ENCODE results near the gene DNM2.
A peak's percentile ranks its signal among the peaks of the same experiment; 100 is the strongest.
"Not testable (repeated sequence)": the region's sequence is repeated elsewhere in the genome, so short reads cannot be mapped to it uniquely, and the experiment has no call there.

DNM2 gene

DNA sequence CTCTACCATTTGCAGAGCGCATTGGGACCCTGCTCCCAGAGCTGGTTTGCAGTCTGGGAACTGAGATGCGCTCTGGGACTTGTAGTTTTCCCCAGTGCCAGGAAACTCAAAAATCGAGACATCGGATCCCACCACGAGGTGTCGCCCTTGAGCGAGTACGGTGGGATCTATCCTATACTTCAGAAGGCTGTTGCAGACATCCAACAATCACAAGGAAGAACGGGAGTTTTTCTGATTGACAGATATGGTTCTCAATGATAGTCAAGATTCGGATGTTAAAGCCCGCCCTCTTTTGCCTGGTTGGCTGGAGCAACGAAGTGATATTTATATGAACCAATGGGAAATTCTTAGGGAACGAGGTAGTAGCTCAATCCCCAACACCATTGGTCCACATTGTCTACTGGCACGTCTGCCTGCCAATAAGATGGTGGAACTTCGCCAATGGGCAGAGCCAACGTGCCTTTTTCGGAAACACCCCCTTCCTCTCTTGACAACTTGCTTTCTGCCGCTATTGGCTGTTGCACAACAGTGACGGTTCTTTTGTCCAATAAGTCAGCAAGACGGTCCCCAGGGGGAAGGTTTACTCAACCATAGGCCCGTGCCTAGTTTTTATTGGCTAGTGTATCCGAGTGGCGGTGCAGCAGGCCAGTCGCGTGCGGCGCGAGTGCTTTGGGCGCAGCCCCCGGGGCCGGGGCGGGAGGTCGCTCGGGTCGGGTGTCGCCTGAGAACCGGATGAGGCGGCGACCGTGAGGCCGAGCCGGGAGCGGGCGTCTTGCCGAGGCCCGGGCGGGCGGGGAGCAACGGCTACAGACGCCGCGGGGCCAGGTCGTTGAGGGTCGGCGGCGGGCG, at the start of gene DNM2:
TSS of gene DNM2 (plus strand) at position 724 of the 849 bp plus-strand sequence. CDS start 164 bp downstream, outside the sequence.
- TF ChIP-seq, protein P1, sequence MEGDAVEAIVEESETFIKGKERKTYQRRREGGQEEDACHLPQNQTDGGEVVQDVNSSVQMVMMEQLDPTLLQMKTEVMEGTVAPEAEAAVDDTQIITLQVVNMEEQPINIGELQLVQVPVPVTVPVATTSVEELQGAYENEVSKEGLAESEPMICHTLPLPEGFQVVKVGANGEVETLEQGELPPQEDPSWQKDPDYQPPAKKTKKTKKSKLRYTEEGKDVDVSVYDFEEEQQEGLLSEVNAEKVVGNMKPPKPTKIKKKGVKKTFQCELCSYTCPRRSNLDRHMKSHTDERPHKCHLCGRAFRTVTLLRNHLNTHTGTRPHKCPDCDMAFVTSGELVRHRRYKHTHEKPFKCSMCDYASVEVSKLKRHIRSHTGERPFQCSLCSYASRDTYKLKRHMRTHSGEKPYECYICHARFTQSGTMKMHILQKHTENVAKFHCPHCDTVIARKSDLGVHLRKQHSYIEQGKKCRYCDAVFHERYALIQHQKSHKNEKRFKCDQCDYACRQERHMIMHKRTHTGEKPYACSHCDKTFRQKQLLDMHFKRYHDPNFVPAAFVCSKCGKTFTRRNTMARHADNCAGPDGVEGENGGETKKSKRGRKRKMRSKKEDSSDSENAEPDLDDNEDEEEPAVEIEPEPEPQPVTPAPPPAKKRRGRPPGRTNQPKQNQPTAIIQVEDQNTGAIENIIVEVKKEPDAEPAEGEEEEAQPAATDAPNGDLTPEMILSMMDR (conservative IDR thresholded peaks at IDR 0.05; ENCODE audit: low read depth): peak; percentile 85
- POLR2A ChIA-PET (ENCODE audit: low non-redundant PET): interaction anchor here (1.2 kb wide), 1 partner anchor 33 kb away, joined by 3 read pairs; no protein-coding TSS in a partner anchor
- DNase-seq (ENCODE audit: low spot score): peak; percentile 100
- CTCF ChIA-PET: interaction anchor here (0.5 to 2.3 kb wide), 18 partner anchors 12 to 209 kb away, joined by 3 to 11 read pairs (median 3); no protein-coding TSS in a partner anchor
- peak within 1 kb of the TSS; percentile 90 for H3K27ac ChIP-seq

DNA sequence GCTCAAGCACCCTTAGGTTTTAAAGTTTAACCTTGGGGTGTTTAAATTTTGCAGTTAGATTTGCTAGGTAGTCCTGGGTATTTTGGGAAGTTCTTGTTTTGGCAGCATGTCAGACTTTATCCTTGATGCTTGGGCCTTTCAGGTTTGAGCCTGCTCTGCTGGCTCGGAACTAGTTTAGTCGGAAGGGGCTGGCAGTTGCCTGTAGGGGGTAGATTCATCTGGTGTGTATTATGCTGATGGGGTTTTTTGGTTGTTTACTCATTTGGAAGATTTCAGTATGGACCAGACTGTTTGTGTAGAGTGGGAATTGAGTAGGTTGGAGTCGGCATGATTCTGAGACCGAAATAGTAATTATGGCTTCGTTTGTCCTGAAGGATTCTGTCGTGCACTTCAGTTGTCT, 48.6 kb upstream of the DNM2 start:
- TF ChIP-seq, protein P1 (conservative IDR thresholded peaks at IDR 0.05; ENCODE audit: low read depth): no peak
- POLR2A ChIA-PET (ENCODE audit: low non-redundant PET): no interaction called here
- H3K27ac ChIP-seq: peak overlapping the region; percentile 38
- CTCF ChIA-PET: interaction anchor here (0.7 to 1.0 kb wide), 2 partner anchors 17 to 88 kb away, joined by 3 read pairs; no protein-coding TSS in a partner anchor
- DNase-seq (ENCODE audit: low spot score): no peak

DNA sequence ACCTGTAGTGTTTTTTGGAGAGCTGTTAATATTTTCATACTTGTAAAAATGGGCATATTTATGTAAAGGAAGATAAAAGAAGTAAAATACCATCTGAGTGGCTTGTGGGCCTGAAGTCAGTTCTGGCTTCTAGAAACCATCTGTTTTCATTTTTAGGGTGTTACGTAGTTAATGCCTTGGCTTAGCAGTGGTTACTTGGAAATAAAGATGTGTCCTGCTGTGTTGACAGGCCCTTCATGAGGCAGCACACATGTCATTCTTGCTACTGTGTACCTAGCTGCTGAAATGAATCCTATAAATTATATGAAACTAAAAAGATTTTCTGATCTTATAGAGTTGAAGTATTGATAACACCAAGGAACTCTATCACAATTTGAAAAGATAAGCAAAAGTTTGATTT, 47.7 kb upstream of the DNM2 start:
- DNase-seq (ENCODE audit: low spot score): no peak
- POLR2A ChIA-PET (ENCODE audit: low non-redundant PET): no interaction called here
- TF ChIP-seq, protein P1 (conservative IDR thresholded peaks at IDR 0.05; ENCODE audit: low read depth): no peak
- no peak overlapping the region for H3K27ac ChIP-seq
- CTCF ChIA-PET: interaction anchor here (0.6 to 1.0 kb wide), 2 partner anchors 89 to 179 kb away, joined by 3 to 5 read pairs; no protein-coding TSS in a partner anchor

DNA sequence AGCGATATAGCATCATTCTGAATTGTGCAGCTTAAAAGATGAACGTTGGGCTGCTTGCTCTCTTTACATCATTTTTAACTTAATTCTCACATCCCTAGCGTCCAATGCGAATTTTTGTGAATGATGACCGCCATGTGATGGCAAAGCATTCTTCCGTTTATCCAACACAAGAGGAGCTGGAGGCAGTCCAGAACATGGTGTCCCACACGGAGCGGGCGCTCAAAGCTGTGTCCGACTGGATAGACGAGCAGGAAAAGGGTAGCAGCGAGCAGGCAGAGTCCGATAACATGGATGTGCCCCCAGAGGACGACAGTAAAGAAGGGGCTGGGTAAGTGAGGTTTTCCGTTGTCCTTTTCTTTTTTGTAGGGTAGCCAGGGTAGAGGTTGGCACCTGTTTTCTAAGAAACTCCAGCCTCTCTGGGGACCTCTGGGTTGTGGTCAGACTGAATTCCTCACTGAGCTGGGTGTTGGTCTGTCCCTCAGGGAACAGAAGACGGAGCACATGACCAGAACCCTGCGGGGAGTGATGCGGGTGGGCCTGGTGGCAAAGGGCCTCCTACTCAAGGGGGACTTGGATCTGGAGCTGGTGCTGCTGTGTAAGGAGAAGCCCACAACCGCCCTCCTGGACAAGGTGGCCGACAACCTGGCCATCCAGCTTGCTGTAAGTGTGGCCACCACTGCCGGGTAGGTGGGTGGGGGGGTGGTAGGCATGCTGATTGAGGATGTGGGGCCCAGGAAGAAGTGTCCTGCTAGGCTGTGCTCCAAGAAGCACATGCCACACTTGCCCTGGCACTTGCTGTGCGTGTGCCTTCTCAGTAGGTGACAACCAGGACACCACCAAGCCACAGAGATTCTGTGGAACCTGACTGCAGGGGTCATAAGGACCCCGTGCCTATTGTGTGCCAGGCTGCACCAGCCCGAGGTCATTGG, 46.7 kb upstream of the DNM2 start:
- ChIA-PET CTCF (interaction anchor here (0.6 to 0.7 kb wide), 2 partner anchors 30 to 179 kb away, joined by 3 to 5 read pairs; no protein-coding TSS in a partner anchor), POLR2A (ENCODE audit: low non-redundant PET) (no interaction called here)
- TF ChIP-seq, protein P1 (conservative IDR thresholded peaks at IDR 0.05; ENCODE audit: low read depth): no peak
- no peak for DNase-seq (ENCODE audit: low spot score)
- peak overlapping the region; percentile 31 for H3K27ac ChIP-seq

DNA sequence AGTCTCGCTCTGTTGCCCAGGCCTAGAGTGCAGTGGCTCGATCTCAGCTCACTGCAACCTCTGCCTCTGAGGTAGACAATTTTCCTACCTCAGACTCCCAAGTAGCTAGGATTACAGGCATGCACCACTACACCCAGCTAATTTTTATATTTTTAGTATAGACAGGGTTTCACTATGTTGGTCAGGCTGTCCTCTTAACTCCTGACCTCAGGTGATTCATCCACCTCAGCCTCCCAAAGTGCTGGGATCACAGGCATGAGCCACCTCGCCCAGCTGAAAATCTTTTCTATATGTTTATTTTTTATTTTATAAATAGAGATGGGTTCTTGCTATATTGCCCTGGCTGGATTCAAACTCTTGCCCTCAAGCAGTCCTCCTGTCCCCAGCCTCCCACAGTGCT, 46.0 kb upstream of the DNM2 start:
- POLR2A ChIA-PET (ENCODE audit: low non-redundant PET): not testable (repeated sequence)
- CTCF ChIA-PET: interaction anchor here (0.6 kb wide), 1 partner anchor 95 kb away, joined by 3 read pairs; no protein-coding TSS in a partner anchor

DNA sequence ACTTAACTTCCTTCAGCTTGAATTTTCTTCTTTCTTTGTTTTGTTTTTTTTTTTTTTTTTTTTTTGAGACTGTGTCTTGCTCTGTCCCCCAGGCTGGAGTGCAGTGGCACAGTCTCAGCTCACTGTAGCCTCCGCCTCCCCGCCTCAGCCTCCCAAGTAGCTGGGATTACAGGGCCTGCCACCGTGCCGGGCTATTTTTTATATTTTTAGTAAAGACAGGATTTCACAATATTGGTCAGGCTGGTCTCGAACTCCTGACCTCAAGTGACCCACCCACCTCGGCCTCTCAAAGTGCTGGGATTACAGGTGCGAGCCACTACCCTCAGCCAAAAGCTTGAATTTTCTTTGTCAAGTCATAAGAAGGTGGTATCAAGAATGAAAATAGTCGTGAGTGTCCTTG, 42.7 kb upstream of the DNM2 start:
- POLR2A ChIA-PET (ENCODE audit: low non-redundant PET); CTCF ChIA-PET; H3K27ac ChIP-seq; DNase-seq (ENCODE audit: low spot score): not testable (repeated sequence)

More for the DNA sequence above, 46.0 kb upstream of the DNM2 start:
- not testable (repeated sequence) for DNase-seq (ENCODE audit: low spot score)
- H3K27ac ChIP-seq: peak overlapping the region; percentile 31

DNA sequence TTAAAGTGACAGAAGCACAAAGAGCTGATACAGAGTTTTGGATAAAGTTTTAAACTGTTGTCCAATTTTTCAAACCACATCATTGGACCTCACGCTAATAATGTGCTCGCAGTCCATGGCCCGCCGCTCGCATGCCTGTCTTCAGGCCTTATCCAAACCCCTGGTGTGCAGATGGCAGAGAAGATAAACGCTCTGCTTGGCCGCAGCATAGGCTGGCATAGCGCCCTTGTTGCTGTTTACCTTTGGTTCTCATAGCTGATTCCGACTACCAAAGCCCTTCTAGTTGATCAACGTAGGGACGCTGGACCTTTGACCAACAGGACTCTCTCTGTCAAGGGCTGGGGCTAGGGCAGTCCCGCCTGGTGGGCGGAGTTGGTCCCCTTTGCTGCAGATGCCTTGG, 40.1 kb upstream of the DNM2 start:
- TF ChIP-seq, protein P1 (conservative IDR thresholded peaks at IDR 0.05; ENCODE audit: low read depth): no peak
- ChIA-PET POLR2A (ENCODE audit: low non-redundant PET) (no interaction called here), CTCF (no interaction called here)
- no peak overlapping the region for H3K27ac ChIP-seq
- DNase-seq (ENCODE audit: low spot score): no peak

Data from RWPE1 (cell line).